Activated T-cell treated with anti-CD3 and anti-CD28 coated beads for 48 hours (primary cell): ENCODE results near the gene SORCS1.
"Not testable (repeated sequence)": the region's sequence is repeated elsewhere in the genome, so short reads cannot be mapped to it uniquely, and the experiment has no call there.

Source experiments
- DNase-seq: peaks from one replicate; pipeline ENCODE4 v3.0.0-alpha.2; 2020; ENCODE audit warnings: low read depth

The SORCS1 gene

DNA sequence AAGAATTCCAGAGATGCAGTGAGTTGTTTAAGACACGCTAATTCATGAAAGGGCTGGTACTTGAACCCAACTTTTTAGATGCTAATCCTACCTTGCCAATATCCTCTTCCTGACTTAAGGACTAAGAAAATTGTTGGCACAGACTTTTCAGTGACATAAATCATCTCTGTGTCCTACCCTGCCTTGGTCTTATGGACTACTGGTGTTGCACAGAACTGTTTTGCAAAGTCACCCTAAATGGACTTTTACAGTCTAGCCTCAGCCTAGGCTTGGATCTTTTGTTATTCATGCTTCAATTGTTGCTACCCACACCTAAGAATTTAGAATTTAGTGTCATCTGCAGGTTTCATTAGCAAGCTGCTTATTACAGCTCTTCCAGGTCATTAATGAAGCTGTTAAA lies 112.7 kb downstream of the SORCS1 start:
- DNase-seq = no peak

DNA sequence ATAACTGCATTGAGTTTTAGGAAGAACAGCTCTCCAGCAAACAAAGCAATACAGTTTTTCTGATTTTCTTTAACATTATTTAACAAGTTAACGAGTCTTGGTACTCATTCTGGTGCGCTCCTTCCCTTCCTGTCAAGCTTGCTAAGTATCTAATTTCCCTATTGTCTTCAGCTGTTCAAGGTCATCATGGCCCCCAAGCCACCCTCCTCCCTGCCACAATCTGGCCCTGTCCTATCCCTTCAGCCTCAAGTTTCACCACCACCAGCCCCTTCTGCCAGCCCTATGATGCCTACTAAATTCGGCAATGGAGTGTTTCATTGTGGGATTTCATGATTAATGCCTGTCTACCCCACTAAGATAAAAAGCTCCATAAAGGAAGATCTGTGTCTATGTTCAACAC lies 121.0 kb downstream of the SORCS1 start:
- DNase-seq = no peak

DNA sequence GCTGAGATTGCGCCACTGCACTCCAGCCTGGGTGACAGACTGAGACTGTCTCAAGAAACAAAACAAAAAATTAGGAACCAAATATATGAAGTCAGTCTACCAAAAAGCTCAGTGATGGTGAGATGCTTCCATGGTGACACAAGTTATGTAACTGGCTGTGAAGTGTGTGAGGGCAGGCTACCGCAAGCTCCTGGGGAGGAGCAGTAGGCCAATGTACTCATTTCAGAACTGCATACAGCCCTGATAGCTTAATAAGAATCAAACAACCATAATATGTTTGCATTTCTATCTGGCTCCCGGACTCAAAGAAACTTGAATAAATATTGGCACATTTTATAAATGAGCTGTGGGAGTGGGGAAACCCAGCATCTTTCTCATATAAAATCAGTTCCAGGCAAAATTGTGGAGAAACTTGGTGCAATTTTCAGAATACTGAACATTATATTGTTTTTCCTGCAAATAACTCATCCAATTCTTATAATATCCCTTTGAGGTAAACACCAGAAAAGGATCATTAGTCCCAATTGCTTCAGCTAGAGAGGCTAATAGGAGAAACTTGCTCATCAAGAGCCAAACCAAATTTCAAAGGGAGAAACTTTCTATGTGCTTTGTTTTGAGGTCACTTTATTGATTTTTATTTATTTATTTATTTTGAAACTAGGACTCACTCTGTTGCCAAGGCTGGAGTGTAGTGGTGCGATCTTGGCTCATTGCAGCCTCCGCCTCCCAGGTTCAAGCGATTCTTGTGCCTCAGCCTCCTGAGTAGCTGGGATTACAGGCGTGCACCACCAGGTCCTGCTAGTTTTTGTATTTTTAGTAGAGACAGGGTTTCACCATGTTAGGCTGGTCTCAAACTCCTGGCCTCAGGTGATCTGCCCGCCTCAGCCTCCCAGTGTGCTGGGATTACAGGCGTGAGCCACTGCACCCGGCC lies 127.0 kb downstream of the SORCS1 start:
- no peak for DNase-seq

DNA sequence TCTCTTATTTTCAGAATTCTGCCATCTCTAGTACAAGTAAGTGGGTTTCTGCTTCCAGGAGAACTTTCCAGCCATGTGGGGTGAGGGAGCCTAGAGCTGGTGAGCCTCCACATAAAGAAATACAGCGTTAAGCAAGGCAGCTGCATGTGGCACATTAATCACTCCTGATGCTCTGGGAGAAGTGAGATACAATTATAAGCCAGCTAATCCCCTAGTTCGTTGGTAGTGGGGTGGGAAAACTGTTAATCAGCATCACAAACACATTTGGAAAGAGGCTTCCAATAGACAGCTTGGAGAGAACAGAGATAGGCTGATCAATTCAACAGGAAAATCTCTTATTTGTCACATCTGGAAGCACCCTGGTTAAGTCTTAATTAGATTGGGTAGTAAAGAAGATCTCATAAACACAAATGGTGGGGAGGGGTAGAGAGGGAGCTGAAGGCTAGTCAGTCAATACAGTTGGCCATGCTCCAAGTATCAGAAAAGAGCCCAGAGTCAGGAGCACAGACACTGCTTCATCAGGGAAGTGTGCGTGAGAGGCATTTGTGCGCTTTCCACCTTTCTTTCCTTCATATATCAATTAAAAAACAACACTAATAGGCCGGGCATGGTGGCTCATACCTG lies 130.6 kb downstream of the SORCS1 start:
- DNase-seq = no peak

DNA sequence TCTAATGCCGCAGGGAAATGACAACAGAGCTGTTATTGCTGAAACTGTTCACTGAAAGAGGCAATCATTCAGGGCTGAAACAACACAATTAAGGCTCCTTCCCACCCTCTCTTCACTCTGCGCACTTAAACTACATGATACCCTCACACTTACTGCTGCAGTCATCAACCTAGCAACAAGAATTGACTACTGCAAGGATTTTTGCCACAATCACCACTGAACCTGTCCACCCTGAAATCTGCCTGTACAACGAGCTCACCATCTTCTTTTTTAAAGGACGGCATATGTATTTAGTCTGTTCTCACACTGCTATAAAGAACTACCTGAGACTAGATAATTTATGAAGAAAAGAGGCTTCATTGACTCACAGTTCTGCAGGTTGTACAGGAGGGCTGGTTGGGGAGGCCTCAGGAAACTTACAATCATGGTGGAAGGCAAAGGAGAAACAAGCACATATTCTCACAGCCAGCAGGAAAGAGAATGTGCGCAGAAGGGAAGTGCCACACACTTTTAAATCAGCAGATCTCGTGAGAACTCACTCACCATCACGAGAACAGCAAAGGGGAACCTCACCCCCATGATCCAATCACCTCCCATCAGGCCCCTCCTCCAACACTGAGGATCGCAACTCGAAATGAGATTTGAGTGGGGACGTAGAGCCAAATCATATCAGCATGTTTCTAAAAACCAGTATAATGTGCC lies 131.7 kb downstream of the SORCS1 start:
- DNase-seq = no peak

DNA sequence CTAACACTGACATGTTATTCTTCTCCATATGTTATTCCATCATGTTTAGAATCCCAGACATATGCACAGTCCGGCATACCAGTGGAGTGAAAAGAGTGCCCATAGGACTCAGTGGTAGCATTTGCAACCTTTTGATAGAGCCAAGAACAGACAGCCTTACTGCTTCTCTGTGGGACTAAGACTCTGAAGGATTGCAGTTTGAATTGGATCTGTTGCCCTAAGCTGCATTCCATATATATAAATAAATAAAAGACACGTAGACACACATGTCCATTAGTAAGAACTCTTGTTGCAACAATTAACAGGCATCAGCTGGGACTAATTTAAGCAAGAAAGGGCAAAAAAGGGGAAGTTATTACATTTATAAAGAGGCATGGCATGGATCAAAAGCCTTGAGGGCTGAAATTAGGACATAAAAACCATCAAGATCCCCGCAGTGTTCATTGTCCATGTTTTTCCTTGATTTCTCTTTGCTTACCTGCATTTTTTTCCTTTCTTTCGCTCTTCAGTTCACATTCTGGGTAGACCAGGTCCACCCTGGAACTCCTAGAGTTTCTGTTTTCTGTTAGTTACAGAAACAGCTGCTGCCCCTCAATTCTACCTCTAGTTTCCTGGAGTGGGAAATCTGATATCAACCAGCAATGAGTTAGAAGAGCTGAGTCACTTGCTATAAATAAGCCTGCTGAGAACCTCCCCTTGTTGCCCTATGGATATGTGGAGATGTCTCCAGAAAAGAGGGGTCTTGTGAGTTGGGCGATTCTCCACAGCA lies 132.4 kb downstream of the SORCS1 start:
- no peak for DNase-seq

DNA sequence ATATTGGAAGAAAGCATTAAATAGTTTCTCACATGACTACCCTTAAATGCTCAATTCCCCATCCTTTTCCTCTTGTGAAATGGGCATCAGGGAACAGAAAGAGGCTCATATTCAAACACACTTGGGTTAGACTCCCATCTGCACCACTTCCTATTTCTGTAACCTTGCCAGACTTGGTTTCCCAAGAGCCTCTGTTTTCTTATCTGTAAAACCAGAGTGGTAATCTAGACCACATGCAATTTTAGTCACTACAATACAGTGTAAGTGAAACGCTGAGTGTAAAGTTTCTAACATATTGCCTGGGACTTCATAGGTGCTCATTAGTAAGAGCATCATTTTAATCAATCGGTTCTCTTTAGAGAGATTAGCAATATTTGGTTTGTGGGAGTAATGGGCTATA lies 136.3 kb downstream of the SORCS1 start:
- DNase-seq = no peak

DNA sequence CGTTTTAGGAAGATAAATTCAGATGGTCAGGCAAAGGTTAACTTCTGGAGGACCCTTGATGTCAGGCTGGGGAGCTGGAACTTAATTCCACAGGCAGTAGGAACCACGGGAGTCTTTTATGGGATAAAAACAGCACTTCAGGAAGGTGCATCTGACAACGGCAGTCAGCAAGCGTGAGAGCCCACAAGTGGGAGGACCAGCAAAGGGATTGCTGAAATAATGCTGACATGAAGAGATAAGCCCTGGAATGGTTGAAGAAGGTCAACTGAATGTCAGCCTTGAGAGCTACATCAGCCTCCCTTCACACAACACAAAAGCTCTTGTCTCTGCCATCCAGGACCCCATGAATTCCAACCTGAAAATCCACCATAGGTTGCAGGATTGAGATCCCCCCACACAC lies 138.8 kb downstream of the SORCS1 start:
- no peak for DNase-seq

DNA sequence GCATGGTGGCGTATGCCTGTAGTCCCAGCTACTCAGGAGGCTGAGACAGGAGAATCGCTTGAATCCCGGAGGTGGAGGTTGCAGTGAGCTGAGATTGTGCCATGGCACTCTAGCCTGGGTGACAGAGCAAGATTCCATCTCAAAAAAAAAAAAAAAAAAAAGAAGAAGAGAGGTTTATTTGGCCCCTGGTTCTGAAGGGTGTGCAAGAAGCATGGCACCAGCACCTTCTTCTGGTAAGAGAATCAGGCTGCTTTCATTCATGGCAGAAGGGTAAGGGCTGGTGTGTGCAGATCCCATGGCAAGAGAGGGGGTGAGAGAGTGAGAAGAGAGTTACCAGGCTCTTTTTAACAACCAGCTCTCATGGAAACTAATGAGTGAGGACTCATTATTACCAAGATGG lies 140.5 kb downstream of the SORCS1 start:
- DNase-seq = not testable (repeated sequence)

DNA sequence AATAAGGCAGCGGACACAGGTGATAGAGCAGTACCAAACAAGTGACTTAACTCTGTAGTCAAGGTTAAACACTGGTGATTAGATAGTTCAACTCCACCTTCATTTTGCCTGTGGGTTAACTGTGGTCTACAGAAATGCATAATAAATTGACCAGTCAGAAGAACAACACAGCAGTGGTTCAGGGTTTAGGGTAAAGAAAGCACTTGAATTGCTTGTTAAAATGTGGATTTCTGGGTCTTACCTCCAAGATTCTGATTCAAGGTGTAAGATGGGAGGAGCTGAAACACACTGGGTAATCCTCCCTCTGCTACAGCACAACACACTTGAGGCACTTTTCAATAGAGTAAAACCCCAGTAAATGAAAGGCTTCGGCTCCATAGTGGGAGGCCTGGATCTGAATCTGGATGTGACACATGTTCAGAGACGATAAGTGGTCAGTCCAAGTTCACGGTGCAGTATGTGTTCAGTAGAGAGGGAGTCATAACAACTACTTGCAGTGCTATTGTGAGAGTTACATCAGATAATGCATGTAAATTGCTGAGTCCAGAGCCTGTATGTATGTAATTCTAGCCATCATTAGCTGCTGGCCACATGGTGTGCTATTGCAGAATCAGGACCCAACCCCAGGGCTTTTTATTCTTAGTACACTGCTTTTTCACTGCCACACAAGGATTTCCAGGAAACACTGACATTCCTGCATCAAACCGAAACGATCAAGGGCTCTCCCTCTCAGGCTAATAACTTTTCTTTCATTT lies 141.7 kb downstream of the SORCS1 start:
- DNase-seq = no peak

DNA sequence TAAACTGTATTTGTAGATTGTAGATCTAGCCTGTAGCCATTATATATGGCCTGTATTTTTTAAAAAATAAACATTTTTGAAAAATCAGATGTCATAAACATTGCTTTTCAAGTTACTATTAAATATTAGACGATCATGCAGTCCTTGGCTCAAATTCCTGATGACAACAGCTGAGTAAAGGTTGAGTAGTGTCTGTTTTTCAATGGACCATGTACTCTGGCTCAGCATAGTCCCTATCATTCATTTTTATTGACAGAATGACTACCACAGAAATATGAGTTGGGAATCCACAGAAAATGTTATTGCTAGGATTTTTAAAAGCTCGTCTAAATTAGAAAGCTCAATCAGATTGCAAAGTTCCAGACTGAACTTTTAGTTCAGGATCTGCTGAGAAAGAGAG lies 145.4 kb downstream of the SORCS1 start:
- DNase-seq = no peak

DNA sequence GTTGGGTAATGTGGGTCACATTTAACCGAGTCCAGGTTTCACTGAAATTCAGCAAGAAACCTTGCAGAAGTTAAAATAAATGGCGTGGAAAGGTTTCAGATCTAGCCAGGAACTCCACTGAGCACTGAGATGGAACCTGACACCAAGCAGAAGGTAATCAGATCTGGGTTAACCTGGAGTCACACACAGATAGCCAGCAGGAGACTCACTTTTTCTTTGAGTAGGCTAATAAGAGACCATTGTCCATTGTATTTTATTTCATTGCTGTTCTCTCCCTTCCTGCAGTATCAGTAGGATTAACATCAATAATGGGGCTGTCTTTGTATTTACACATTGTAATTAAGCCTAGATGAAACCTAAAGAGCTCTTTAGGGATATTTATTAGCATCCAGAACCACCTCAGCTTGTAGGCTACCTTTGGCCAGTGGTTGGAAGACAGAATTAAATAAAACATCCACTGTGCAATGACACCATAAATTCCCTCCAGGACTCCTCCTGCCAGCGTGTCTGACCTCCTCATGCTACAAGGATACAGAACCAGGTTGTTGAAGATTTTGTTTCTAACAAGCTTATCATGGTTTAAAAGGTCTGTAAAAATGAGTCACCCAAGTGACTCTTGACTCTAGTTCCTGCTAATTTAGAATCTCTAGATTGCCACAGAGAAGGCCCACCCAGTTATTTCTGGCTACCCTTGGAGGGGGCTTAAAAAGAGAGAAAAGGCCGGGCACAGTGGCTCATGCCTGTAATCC lies 151.1 kb downstream of the SORCS1 start:
- DNase-seq = no peak

DNA sequence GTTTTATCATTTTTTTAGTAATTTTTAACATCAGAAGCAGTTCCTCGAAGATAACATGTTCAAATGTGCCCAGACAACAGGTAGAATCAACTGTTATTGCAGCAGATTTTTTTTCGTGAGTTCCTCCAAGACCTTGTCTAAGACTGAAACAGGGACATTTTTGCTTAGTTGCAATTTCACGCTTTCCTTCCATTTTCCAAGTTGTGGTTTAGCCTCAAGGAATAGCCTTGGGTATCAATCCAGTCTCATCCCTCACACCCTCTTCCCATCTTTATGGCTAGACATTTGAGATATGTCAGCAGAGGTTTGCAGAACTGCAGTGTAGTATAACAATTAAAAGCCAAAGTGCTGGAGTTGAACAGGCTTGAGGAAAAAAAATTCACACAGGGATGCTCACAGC lies 152.5 kb downstream of the SORCS1 start:
- DNase-seq = no peak

DNA sequence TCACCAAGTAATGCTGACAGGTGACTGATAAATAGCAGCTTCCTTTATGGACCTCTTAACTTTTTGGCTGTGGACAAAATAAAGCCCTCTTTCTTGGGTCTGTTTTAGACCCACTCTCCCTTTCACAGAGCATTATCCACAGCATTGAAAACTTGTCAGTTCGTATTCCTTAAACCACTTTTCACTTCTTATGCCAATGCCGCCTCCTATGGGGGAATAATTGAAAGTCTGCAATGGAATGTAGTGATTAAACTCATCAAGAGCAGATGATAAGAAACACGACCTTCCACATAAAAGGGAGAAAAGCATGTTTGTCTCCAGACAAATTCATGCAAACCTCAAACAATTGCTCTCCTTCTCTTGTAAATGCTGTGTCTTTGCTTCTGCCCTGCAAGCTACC lies 153.4 kb downstream of the SORCS1 start:
- no peak for DNase-seq

DNA sequence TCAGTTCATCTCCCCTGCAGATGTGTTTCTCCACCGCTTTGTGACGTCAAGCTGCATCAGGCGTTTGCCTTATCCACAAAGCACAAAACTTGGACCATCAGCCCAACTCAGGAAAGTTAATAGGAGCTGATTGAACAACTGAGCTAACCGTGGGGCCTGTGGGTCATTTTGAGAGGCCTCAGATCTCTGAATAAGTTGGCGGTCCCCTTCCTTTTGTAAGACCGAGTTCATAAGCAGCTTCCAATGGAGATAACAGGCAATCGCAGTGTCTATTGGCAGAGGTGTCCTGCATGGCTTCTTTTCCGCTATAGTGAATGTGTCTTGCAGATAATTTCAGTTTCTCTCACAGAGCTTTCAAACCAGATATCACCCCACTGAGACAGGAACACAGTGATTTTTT lies 154.0 kb downstream of the SORCS1 start:
- DNase-seq = no peak

DNA sequence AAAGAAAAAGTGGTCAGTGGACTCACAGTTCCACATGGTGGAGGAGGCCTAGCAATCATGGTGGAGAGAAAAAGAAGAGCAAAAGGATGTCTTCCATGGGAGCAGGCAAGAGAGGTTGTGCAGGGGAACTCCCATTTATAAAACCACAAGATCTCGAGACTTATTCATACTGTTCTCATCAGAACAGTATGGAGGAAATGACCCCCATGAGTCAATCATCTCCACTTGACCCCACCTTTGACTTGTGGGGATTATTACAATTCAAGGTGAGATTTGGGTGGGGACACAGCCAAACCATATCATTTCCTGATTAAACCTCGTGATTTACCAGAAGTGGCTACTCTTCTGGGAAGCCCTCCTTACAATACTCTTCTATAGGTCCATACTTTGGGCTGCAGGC lies 160.1 kb downstream of the SORCS1 start:
- no peak for DNase-seq

DNA sequence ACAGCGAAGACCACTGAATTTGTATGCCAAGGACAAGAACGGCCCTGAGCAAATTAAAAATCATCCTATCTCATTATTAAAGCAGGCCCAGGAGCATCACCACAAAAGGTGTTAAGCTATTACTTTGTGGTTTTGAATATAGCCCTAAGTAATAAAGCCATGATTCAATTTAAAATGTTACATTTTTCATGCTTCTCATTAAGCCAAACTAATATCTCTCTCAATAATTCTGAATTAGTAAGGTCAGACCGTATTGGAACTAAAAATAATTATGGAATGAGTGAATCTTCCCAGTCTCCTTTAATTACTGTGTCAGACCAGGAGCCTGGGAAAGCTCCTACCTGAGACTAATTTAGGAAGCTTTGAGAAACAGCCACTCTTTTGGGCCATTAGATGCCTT lies 162.4 kb downstream of the SORCS1 start:
- no peak for DNase-seq

DNA sequence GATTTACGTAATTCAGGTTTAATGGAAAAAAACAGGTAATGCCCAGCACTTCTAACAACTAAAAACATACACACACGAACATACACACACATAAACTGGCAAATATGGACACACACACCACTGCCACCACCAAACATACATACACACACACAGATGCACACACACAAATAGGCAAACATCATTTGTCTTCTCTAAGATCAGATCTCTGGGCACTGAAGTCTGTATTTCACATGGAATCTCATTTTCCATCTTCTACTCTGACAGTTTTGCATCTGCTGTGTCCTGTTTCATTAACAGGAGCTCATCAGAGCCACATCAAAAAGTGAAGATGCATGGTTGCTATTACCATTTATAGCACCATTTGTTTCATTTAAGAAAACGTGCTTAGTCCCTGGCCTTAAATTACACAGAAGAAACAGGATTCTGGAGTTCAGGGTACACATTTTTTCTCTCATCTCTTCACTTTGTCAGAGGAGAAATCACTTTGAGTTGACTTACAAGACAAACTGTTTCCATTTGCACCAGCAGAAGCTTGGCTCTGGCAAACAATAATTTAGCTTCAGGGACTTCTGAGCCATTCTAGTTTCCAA lies 165.3 kb downstream of the SORCS1 start:
- no peak for DNase-seq

DNA sequence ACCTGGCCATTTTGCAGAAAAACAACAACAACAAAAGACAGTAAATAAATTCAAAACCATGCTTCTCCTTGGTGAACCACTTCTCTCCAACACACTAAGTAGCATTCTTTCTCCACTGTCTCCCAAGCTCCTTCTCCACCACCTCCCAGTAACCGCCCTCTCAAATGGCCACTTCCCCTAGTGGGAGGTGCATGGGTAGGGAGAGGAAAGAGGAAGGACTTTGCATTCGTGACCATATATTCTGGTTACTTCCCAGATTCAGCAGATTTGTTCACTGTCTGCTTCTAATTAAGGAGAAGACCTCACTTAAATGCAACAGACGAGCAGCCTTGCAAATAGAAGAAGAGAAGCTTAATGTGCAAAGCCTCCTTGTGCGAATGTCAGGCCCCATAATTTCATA lies 166.8 kb downstream of the SORCS1 start:
- no peak for DNase-seq

DNA sequence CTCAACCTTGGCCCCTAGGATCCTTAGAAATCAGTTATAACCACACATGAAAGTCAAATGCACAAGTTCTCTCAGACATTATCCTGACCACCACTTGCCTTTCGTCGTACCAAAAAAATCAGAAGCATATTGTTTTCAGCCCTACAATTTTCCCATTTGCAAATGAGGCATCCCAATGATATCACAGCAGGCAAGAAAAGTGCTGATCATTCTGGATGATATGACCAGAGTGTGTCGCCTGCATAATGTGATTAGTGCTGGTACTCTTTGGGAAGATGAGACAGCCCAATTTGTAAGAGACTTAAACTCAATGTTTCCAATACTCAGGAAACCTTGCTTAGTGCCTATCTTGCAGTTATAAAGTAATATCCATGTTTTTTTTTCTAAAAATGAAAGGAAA lies 168.0 kb downstream of the SORCS1 start:
- DNase-seq = no peak
